ENCODE results near the gene LRRTM2. TPM values are rescaled to one million over a fixed set of nuclear protein-coding genes. Genes with fewer than 3 reads are reported as not detected.
A peak's percentile ranks its signal among the peaks of the same experiment; 100 is the strongest.

LRRTM2 gene
- total RNA-seq, 1 donor from 2014 or later: not detected

DNA sequence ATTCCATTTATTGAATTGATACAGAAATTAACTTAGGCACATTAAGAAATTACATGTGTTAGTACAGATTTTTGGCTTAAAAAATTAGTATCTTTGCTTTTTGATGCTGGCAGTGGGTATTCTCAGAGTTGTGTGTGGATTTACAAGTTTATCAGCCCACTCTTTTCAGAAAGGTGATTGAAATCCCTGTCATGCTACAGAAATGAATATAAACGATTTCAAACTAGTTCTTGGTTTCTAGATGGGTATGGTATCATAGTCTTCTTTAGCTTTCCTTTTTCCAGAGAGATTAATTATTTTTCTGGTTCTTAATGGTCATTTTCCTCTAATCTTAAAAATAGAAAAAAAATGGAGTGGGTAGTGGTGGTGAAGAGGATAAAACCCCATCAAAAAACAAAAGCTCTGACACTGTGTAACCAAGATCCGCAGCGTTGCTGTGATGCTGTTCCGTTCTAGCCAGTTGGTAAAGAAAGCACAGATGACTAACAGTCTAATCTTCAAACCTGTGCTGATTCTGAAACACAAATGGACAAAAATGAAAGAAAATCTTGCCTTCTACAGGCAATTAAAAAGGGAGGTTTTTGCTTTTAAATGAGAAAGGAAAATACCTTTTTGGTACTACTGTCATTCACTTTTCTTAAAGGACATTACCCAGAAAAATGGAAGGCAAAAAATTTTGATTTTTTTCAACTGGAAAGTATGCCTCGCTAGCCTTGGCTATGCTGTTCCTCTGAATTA is 5.2 kb downstream of the LRRTM2 start:
- H3K27ac Mint-ChIP-seq (ENCODE audit: unreplicated experiment): peak overlapping the region; percentile 93
- no peaks in the 10 kb centered on the region for H3K9me3 Mint-ChIP-seq (ENCODE audit: low read depth)
- TF ChIP-seq, protein P1, sequence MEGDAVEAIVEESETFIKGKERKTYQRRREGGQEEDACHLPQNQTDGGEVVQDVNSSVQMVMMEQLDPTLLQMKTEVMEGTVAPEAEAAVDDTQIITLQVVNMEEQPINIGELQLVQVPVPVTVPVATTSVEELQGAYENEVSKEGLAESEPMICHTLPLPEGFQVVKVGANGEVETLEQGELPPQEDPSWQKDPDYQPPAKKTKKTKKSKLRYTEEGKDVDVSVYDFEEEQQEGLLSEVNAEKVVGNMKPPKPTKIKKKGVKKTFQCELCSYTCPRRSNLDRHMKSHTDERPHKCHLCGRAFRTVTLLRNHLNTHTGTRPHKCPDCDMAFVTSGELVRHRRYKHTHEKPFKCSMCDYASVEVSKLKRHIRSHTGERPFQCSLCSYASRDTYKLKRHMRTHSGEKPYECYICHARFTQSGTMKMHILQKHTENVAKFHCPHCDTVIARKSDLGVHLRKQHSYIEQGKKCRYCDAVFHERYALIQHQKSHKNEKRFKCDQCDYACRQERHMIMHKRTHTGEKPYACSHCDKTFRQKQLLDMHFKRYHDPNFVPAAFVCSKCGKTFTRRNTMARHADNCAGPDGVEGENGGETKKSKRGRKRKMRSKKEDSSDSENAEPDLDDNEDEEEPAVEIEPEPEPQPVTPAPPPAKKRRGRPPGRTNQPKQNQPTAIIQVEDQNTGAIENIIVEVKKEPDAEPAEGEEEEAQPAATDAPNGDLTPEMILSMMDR (IDR thresholded peaks at IDR 0.05): no peak
- DNase-seq (ENCODE audit: low spot score): no peak
- H3K4me3 Mint-ChIP-seq (ENCODE audit: unreplicated experiment): peak overlapping the region; percentile 47
- no peaks in the 10 kb centered on the region for H3K27me3 Mint-ChIP-seq (ENCODE audit: low read depth)
- no peaks in the 10 kb centered on the region for H3K36me3 Mint-ChIP-seq (ENCODE audit: low read depth)
- H3K4me1 Mint-ChIP-seq (ENCODE audit: low read depth): peaks cover 78% of the 10 kb centered on the region

DNA sequence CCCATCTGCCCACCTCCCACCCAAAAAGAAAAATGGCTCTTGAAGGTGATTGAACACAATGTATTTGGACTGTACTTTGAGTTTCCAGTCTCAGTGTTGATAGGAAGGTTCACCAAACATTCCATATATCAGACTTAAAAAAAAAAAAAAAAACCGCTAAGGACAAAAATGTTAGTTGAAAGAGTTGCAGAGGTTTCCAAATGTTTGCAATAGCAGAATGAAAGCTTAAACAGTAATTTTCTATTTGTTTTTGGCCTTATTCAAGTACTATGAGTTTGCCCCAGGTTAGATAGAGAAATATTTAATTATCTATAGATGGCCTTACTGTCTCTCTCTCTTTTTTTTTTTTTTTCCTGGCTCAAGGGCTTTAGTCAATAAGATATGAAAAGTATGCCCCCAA is 6.1 kb downstream of the LRRTM2 start:
- Mint-ChIP-seq H3K27me3 (ENCODE audit: low read depth) (no peaks in the 10 kb centered on the region), H3K9me3 (ENCODE audit: low read depth) (no peaks in the 10 kb centered on the region), H3K27ac (ENCODE audit: unreplicated experiment) (peak overlapping the region; percentile 65), H3K4me3 (ENCODE audit: unreplicated experiment) (no peak overlapping the region), H3K36me3 (ENCODE audit: low read depth) (peaks cover 2% of the 10 kb centered on the region), H3K4me1 (ENCODE audit: low read depth) (peaks cover 69% of the 10 kb centered on the region)
- TF ChIP-seq, protein P1 (IDR thresholded peaks at IDR 0.05): no peak
- DNase-seq (ENCODE audit: low spot score): no peak

DNA sequence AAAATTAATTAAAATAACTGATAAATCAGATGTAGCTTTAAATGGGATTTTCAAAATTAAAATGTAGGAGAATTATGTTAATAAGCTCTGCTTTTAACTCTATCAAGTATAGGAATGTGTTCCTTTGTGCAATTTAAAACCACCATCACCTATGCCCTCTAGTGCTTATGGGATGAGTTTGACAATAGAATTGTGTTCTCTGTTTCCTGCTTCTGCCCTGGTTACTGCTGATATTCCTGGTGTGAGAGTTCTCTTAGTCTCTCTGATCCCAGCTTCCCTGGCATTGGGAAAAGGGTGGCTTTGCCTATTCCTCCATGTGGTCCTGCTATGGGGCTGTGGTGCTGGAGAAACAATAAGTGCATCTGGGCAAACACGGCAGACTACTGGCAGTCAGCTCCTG is 8.1 kb downstream of the LRRTM2 start:
- no peaks in the 10 kb centered on the region for H3K27me3 Mint-ChIP-seq (ENCODE audit: low read depth)
- H3K9me3 Mint-ChIP-seq (ENCODE audit: low read depth): peaks cover 4% of the 10 kb centered on the region
- H3K27ac Mint-ChIP-seq (ENCODE audit: unreplicated experiment): no peak overlapping the region
- H3K4me3 Mint-ChIP-seq (ENCODE audit: unreplicated experiment): no peak overlapping the region
- DNase-seq (ENCODE audit: low spot score): no peak
- peaks cover 7% of the 10 kb centered on the region for H3K36me3 Mint-ChIP-seq (ENCODE audit: low read depth)
- H3K4me1 Mint-ChIP-seq (ENCODE audit: low read depth): peaks cover 52% of the 10 kb centered on the region
- TF ChIP-seq, protein P1 (IDR thresholded peaks at IDR 0.05): no peak

DNA sequence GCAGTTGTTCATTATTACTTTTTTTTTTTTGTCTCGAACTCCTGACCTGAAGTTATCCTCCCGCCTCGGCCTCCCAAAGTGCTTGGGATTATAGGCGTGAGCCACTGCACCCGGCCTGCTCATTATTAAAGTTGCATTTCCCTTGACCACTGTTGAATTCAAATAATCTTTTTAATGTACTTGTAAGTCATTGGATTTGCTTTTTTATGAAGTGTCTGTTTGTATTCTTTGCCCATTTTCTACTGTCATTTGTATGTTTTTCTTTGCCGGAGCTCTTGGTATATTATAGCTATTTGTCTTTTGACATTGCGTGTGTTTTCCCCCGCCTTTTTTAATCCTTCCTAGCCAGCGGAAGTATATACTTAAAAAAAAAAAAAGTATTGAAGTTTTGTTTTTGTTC is 22.0 kb downstream of the LRRTM2 start:
- TF ChIP-seq, protein P1 (IDR thresholded peaks at IDR 0.05): no peak
- Mint-ChIP-seq H3K27ac (ENCODE audit: unreplicated experiment) (no peak overlapping the region), H3K4me3 (ENCODE audit: unreplicated experiment) (no peak overlapping the region), H3K27me3 (ENCODE audit: low read depth) (no peaks in the 10 kb centered on the region), H3K36me3 (ENCODE audit: low read depth) (peaks cover 3% of the 10 kb centered on the region), H3K9me3 (ENCODE audit: low read depth) (no peaks in the 10 kb centered on the region), H3K4me1 (ENCODE audit: low read depth) (peaks cover 58% of the 10 kb centered on the region)
- DNase-seq (ENCODE audit: low spot score): no peak

DNA sequence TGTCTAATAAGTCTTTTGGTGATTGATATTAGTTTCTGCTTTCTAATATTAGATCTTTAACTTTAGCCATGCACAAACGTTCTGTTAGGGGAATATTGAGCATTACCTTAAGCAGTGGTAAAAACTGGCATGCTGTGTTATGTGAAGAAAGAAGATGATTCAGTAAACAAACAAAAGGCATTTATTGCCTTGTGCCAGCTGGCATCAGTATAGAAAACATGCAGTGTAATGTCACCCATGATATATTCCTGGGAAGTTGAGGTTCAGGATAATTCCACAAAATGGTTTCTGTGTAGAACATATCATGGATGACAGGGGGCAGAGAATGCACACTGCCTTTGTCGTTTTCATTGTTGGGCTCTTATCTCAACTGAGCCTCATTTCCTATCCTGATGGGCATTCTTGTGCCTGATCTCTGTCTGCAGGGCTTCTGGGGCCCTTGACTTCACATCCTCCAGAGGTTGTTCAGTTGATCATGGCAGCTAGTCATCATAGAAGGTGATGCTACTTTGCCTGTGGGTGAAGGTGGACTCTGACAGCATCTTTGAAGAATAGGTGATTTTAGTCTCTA is 24.2 kb downstream of the LRRTM2 start:
- Mint-ChIP-seq H3K36me3 (ENCODE audit: low read depth) (no peaks in the 10 kb centered on the region), H3K27me3 (ENCODE audit: low read depth) (no peaks in the 10 kb centered on the region), H3K27ac (ENCODE audit: unreplicated experiment) (peak overlapping the region; percentile 27), H3K4me1 (ENCODE audit: low read depth) (peaks cover 70% of the 10 kb centered on the region), H3K9me3 (ENCODE audit: low read depth) (no peaks in the 10 kb centered on the region), H3K4me3 (ENCODE audit: unreplicated experiment) (no peak overlapping the region)
- DNase-seq (ENCODE audit: low spot score): no peak
- TF ChIP-seq, protein P1 (IDR thresholded peaks at IDR 0.05): no peak

Data from chondrocyte (in vitro differentiated cells).